GM19452 (cell line): ENCODE results near the gene CTF1.

ENCODE experiments used
- ATAC-seq: cut with Tn5 transposase; IDR thresholded peaks from one replicate; pipeline ENCODE4 v1.9.1; 2021; ENCODE audit not compliant: unreplicated experiment

The CTF1 gene

DNA sequence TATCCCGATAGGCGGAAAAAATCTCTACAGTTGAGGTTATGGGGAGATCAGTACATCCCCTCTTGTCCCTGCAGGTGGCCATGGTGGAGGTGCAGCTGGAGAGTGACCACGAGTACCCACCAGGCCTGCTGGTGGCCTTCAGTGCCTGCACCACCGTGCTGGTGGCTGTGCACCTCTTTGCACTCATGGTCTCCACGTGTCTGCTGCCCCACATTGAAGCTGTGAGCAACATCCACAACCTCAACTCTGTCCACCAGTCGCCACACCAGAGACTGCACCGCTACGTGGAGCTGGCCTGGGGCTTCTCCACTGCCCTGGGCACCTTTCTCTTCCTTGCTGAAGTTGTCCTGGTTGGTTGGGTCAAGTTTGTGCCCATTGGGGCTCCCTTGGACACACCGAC, 56.7 kb downstream of the CTF1 start:
- ATAC-seq, result no peak
